DND-41 (cell line): Measurements from ENCODE around the gene CELSR1.

ENCODE experiments used
- ATAC-seq: fragments of 200-7000 bp; cut with Tn5 transposase; 3 replicates; pipeline ENCODE4 v1.9.1; 2021; ENCODE audit warnings: low read depth; ENCODE audit not compliant: insufficient read depth
- DNase-seq: peaks from one replicate; pipeline ENCODE4 v3.0.0-alpha.2; 2020
- H2AFZ ChIP-seq: 2 replicates; pipeline ENCODE4 v1.6.0; 2012; ENCODE audit warnings: low read depth, low read length
- H3K27ac ChIP-seq: 2 replicates; pipeline ENCODE4 v1.5.1; 2012; ENCODE audit warnings: low read length, inconsistent platforms
- H3K27me3 ChIP-seq: fragments of 200-600 bp; sonication (generic); 2 replicates; pipeline ENCODE4 v1.6.0; 2012; ENCODE audit warnings: low read length, mild to moderate bottlenecking, inconsistent platforms; ENCODE audit not compliant: insufficient read depth, poor library complexity
- H3K36me3 ChIP-seq: 2 replicates; pipeline ENCODE4 v1.5.1; 2012; ENCODE audit warnings: low read length, inconsistent platforms; ENCODE audit not compliant: insufficient read depth
- H3K4me1 ChIP-seq: 2 replicates; pipeline ENCODE4 v1.5.1; 2012; ENCODE audit warnings: mild to moderate bottlenecking, low read length; ENCODE audit not compliant: insufficient read depth
- H3K4me2 ChIP-seq: 2 replicates; pipeline ENCODE4 v1.6.0; 2012; ENCODE audit warnings: mild to moderate bottlenecking, moderate library complexity, low read length, inconsistent platforms; ENCODE audit not compliant: insufficient read depth
- H3K4me3 ChIP-seq, 2 experiments: fragments of 200-600 bp in 1 of 2; shearing (Covaris generic) in 1 of 2; 2 replicates each; pipeline ENCODE4 v1.5.1; 2012 to 2016; ENCODE audit warnings: inconsistent platforms in 2 of 2, low read length in 2 of 2, mild to moderate bottlenecking in 2 of 2, low read depth in 1 of 2, moderate library complexity in 1 of 2
- H3K79me2 ChIP-seq: 2 replicates; pipeline ENCODE4 v1.6.0; 2012; ENCODE audit warnings: low read length, inconsistent platforms; ENCODE audit not compliant: insufficient read depth
- H3K9ac ChIP-seq: 2 replicates; pipeline ENCODE4 v1.6.0; 2012; ENCODE audit warnings: low read depth, mild to moderate bottlenecking, inconsistent platforms, low read length, moderate library complexity
- H3K9me3 ChIP-seq: 2 replicates; pipeline ENCODE4 v1.5.1; 2012; ENCODE audit warnings: low read length, moderate library complexity, mild to moderate bottlenecking, inconsistent platforms; ENCODE audit not compliant: insufficient read depth, severe bottlenecking
- H4K20me1 ChIP-seq: 2 replicates; pipeline ENCODE4 v1.6.0; 2012; ENCODE audit warnings: low read length; ENCODE audit not compliant: insufficient read depth
- EZH2 ChIP-seq: IDR thresholded peaks from 3 replicates; pipeline ENCODE4 v1.6.1; 2012; ENCODE audit warnings: borderline replicate concordance, low read depth, mild to moderate bottlenecking, moderate library complexity, low read length, inconsistent platforms; ENCODE audit not compliant: severe bottlenecking
- TF ChIP-seq, protein P1 (sequence below): IDR thresholded peaks from 2 replicates; pipeline ENCODE4 v1.5.1; 2012; ENCODE audit warnings: borderline replicate concordance, low read length, moderate library complexity, mild to moderate bottlenecking; ENCODE audit not compliant: poor library complexity, severe bottlenecking; ENCODE audit errors: extremely low read depth

Gene CELSR1

DNA sequence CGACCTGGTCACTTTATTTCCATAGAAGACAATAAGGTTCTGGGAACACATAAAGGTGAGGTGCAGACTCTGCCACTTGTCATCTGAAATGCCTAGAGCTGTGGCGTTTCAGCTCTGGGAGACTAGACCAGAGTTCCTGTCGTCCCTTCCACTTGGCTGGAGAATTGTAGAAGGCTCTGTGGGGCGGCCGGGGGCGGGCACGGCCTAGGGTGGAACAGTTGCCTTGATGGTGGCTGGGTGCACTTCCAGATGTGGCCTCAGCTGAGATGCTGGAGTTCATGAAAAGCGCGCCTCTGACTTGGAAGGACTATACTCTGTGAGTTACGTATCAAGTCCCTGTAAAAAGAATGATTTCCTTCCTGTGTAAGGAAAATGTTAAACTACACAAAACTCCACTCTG is 185.1 kb downstream of the CELSR1 start:
- Histone ChIP-seq H3K4me3 (no peak overlapping the region), H4K20me1 (peaks cover 48% of the 10 kb centered on the region), H2AFZ (no peak overlapping the region), H3K79me2 (0 out of 2 replicates have a peak, but pooled peaks cover 3% of the 10 kb centered on the region), H3K4me2 (no peak overlapping the region), H3K36me3 (peaks cover 98% of the 10 kb centered on the region), H3K9ac (no peak overlapping the region), H3K4me1 (no peaks in the 10 kb centered on the region), H3K27ac (no peak overlapping the region), H3K27me3 (no peaks in the 10 kb centered on the region), H3K9me3 (no peaks in the 10 kb centered on the region)
- no peak for DNase-seq
- ATAC-seq = no peak
- no peak for TF ChIP-seq EZH2
- TF ChIP-seq, protein P1, sequence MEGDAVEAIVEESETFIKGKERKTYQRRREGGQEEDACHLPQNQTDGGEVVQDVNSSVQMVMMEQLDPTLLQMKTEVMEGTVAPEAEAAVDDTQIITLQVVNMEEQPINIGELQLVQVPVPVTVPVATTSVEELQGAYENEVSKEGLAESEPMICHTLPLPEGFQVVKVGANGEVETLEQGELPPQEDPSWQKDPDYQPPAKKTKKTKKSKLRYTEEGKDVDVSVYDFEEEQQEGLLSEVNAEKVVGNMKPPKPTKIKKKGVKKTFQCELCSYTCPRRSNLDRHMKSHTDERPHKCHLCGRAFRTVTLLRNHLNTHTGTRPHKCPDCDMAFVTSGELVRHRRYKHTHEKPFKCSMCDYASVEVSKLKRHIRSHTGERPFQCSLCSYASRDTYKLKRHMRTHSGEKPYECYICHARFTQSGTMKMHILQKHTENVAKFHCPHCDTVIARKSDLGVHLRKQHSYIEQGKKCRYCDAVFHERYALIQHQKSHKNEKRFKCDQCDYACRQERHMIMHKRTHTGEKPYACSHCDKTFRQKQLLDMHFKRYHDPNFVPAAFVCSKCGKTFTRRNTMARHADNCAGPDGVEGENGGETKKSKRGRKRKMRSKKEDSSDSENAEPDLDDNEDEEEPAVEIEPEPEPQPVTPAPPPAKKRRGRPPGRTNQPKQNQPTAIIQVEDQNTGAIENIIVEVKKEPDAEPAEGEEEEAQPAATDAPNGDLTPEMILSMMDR = no peak

DNA sequence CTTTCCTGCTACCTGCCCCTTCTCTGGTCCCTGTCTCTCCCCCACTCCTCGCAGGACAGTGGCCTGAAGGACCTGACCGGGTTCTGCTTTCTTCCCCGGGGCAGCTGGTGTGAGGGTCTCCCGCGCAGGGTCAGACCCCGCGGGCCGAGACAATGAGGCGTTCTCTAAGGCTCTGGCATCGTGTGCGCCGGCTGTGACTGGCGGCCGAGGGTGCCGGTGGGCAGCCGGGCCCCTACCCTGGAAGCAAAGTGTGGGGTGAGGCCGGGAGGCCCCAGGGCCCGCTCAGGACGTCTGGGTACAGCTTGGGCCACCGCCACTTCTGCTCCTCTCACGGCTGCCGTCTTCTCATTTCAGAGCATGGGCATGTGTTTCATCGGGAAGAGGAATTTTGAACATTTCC is 185.7 kb downstream of the CELSR1 start:
- H2AFZ ChIP-seq = no peak overlapping the region
- H3K36me3 ChIP-seq = peaks cover 98% of the 10 kb centered on the region
- ATAC-seq = no peak
- H3K27me3 ChIP-seq = no peaks in the 10 kb centered on the region
- DNase-seq = no peak
- no peak overlapping the region for H3K9ac ChIP-seq
- no peak overlapping the region for H3K27ac ChIP-seq
- H3K9me3 ChIP-seq = no peaks in the 10 kb centered on the region
- no peak overlapping the region for H3K4me2 ChIP-seq
- no peaks in the 10 kb centered on the region for H3K4me1 ChIP-seq
- H3K4me3 ChIP-seq = no peak overlapping the region
- peaks cover 49% of the 10 kb centered on the region for H4K20me1 ChIP-seq
- H3K79me2 ChIP-seq = 0 out of 2 replicates have a peak, but pooled peaks cover 4% of the 10 kb centered on the region
- TF ChIP-seq EZH2 = no peak
- TF ChIP-seq, protein P1 = no peak

DNA sequence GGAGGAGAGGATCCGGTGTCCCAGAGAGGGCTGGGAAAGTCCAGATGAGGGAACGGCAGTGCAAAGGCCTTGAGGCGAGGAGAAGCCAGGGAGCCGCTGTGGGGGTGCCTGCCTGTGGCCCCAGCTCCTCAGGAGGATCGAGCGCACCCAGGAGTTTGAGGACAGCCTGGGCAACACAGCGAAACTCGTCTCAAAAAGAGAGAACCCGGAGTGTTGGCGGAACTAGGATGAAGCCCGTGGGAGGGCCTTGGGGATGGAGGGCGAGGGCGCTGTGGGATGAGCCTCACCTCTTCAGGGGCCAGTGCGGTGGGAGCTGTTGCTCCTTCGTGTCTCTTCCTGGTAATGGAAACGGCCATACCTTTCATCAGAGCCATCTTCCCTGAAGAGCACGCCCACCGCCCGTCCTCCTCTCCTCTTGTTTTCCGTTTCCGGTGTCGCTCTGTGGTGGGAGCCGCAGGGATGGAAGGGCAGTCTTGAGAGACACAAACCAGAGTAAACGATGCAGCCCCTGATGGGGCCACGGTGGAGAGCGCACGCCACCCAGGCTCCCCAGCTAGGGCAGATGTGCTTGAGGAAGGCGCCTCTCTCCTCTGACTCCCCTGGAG is 186.2 kb downstream of the CELSR1 start:
- Histone ChIP-seq H3K9ac (no peak overlapping the region), H3K79me2 (0 out of 2 replicates have a peak, but pooled peaks cover 5% of the 10 kb centered on the region), H3K36me3 (peaks cover 98% of the 10 kb centered on the region), H3K9me3 (no peaks in the 10 kb centered on the region), H3K4me2 (no peak overlapping the region), H2AFZ (no peak overlapping the region), H3K4me3 (no peak overlapping the region), H4K20me1 (peaks cover 53% of the 10 kb centered on the region), H3K27me3 (no peaks in the 10 kb centered on the region), H3K4me1 (no peaks in the 10 kb centered on the region), H3K27ac (no peak overlapping the region)
- ATAC-seq = no peak
- DNase-seq = no peak
- TF ChIP-seq, protein P1 = no peak
- TF ChIP-seq EZH2 = no peak
